ENCODE data around the gene FRYL. TPM values are rescaled to one million over a fixed set of nuclear protein-coding genes. Genes with fewer than 3 reads are reported as not detected.
"Not testable (repeated sequence)": the region's sequence is repeated elsewhere in the genome, so short reads cannot be mapped to it uniquely, and the experiment has no call there.

The FRYL gene
- total RNA-seq, 1 experiment from 2014 or later: 43.5 TPM

- no peak for DNase-seq (ENCODE audit: low read depth, low spot score)
- in situ Hi-C loops (cut with HindIII; ENCODE audit: low pct_unique_long_range_greater_than_20kb, low sequenced_read_pairs): no loop called here
Measured at GRCh38 chr4:48653217-48654014, 126.7 kb downstream of the FRYL start.

DNA sequence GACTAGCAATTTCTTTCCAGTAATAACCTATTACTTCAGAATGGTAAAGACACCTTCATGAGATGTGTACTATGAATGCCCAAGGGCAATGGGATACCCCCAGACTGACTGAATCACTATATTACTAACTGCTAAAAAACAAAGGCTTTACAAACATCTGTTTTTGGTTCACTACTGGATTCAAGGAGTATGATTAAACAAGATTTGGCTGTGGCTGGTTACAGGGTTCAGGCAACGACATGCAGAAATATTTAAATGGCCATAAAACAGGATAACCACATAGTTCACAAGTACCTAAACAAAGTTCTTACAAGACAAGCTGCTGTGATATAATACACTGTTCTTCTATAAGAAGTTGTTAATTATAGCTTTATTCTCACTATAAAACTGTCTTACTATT, 128.2 kb downstream of the FRYL start:
- in situ Hi-C loops (cut with HindIII; ENCODE audit: low pct_unique_long_range_greater_than_20kb, low sequenced_read_pairs): no loop called here
- DNase-seq (ENCODE audit: low read depth, low spot score): no peak

- in situ Hi-C loops (cut with HindIII; ENCODE audit: low pct_unique_long_range_greater_than_20kb, low sequenced_read_pairs): no loop called here
- no peak for DNase-seq (ENCODE audit: low read depth, low spot score)
Measured at GRCh38 chr4:48649505-48649904, 130.6 kb downstream of the FRYL start.

DNA sequence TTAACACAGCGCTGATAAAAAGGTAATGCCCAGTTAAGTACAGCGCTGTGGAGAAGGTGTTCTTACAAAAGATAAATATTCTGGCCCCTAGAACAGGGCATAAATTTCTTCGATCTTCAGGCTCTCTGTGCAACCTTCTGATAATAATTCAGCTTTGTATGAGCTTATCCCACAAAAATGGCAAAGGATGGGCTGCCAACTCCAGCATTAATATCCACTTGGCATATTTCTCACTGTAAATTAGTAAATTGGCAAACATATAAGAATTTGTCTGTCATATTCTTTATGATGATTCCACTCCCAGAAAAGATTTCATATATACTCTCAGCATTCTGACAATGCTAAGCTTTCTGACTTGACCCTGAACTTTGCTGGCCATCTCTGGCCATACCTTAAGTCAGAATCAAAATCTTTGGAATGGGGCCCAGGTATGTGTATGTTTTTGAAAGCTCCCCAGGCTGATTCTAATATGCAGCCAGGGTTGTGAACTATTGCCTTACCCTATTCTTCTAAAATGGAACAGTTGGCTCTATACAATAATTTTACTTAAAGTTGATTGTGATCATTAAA, 134.8 kb downstream of the FRYL start:
- DNase-seq (ENCODE audit: low read depth, low spot score): no peak
- in situ Hi-C loops (cut with HindIII; ENCODE audit: low pct_unique_long_range_greater_than_20kb, low sequenced_read_pairs): no loop called here

DNA sequence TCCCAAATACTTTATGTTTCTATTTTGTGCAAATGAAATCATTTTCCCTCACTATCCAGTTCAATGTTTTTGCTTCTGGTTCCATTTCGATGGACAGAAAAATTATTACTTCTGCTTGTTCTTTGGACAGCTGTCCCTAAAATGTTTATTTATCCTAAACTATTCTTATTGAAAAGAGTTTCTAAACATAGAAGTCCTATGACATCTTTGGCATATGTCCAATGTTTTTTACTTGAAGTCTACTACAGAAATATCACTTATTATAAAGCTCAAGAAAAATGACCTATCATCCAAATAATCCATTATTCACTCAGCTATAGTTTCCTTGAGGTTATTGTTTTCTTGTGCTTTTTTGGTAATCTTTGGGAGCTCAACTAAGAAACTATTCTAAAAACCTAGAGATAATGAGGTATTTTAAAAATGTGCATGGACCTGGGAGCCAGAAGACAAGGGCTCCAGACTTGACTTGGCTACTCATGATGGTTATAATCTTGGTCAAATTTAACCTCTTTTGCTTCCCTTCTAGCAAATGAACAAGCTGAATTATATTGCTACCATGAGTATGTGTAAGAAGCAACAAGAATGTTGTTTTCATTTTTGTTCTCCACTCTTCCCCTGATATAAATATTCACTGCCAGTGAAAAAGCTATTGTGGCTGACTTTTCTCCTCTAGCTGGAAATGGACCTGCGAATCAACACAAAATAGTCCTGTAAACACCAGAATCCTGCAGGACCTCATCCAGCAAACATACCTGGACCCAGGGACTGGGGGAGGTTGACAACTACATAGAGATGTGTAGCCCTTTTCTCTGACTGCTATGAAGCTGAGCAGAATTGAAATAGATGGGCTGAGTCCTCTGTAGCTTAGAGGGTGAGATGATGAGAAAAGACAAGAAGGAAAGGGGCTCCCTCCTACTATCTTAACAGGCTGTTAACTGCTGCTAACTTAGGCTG, 137.4 kb downstream of the FRYL start:
- in situ Hi-C loops (cut with HindIII; ENCODE audit: low pct_unique_long_range_greater_than_20kb, low sequenced_read_pairs): no loop called here
- DNase-seq (ENCODE audit: low read depth, low spot score): no peak

DNA sequence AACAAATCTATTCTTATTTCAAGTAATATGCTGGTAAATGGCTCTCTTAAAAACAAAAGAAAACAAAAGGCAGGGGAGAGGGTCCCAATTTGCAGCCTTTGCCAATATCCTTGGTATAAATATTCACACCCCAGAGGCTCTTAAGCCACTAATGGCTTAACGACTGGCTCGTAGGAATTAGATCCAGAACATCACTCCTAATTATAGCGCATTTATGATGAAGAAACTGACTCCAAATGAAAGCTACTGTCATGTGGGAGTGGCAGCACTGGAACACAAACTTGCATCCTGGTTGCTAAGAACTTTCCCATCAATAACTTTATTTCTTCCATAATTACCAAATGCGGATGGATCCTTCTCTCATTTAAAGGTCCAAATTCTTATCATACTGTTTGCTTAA, 138.7 kb downstream of the FRYL start:
- DNase-seq (ENCODE audit: low read depth, low spot score): no peak
- in situ Hi-C loops (cut with HindIII; ENCODE audit: low pct_unique_long_range_greater_than_20kb, low sequenced_read_pairs): no loop called here

DNA sequence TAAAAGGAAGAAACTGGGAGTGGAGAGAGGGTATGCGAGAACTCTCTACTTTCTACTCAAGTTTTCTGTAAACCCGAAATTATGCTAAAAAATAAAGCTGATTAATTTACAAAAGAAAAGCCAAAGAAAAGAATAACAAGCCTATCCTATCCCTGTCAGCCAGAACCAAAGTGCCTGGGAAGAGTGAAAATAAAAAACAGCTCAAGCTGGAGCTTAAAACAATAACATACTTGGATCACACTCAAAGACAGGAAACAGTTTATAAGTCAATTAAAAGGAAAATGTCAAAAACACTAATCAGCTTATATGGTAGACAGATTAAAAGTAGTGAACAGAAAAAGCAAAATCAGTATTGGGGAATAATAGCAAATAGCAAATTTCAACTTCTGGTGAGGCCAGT, 139.4 kb downstream of the FRYL start:
- in situ Hi-C loops (cut with HindIII; ENCODE audit: low pct_unique_long_range_greater_than_20kb, low sequenced_read_pairs): no loop called here
- no peak for DNase-seq (ENCODE audit: low read depth, low spot score)

- in situ Hi-C loops (cut with HindIII; ENCODE audit: low pct_unique_long_range_greater_than_20kb, low sequenced_read_pairs): no loop called here
- DNase-seq (ENCODE audit: low read depth, low spot score): no peak
Measured at GRCh38 chr4:48640225-48640624, 139.9 kb downstream of the FRYL start.

GRCh38 chr4:48639807-48640206, 140.3 kb downstream of the FRYL start:
- in situ Hi-C loops (cut with HindIII; ENCODE audit: low pct_unique_long_range_greater_than_20kb, low sequenced_read_pairs): no loop called here
- no peak for DNase-seq (ENCODE audit: low read depth, low spot score)

- DNase-seq (ENCODE audit: low read depth, low spot score); in situ Hi-C loops (cut with HindIII; ENCODE audit: low pct_unique_long_range_greater_than_20kb, low sequenced_read_pairs): not testable (repeated sequence)
Measured at GRCh38 chr4:48638586-48638985, 141.5 kb downstream of the FRYL start.

GRCh38 chr4:48636911-48637310, 143.2 kb downstream of the FRYL start:
- DNase-seq (ENCODE audit: low read depth, low spot score): no peak
- in situ Hi-C loops (cut with HindIII; ENCODE audit: low pct_unique_long_range_greater_than_20kb, low sequenced_read_pairs): no loop called here

GRCh38 chr4:48635980-48636379, 144.1 kb downstream of the FRYL start:
- peak; percentile 44 for DNase-seq (ENCODE audit: low read depth, low spot score)
- in situ Hi-C loops (cut with HindIII; ENCODE audit: low pct_unique_long_range_greater_than_20kb, low sequenced_read_pairs): no loop called here

DNA sequence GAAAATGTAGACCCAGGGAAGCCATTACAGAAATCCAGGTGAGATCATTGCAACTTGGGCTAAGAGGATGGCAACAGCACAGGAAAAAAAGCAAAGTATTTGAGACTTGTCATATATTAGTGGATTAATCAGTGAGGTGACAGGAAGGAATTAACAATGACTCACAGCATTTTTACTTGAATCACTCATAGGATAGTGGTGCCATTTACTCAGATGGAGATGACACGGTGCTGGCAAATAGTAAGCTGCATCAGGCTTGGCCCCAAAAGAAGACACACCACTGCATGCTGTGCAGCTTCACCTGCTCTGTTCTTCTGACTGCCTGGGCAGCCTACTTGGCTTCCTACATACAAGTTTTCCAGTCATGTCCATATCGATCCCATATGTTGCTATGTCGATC, 144.8 kb downstream of the FRYL start:
- DNase-seq (ENCODE audit: low read depth, low spot score): no peak
- in situ Hi-C loops (cut with HindIII; ENCODE audit: low pct_unique_long_range_greater_than_20kb, low sequenced_read_pairs): no loop called here

DNA sequence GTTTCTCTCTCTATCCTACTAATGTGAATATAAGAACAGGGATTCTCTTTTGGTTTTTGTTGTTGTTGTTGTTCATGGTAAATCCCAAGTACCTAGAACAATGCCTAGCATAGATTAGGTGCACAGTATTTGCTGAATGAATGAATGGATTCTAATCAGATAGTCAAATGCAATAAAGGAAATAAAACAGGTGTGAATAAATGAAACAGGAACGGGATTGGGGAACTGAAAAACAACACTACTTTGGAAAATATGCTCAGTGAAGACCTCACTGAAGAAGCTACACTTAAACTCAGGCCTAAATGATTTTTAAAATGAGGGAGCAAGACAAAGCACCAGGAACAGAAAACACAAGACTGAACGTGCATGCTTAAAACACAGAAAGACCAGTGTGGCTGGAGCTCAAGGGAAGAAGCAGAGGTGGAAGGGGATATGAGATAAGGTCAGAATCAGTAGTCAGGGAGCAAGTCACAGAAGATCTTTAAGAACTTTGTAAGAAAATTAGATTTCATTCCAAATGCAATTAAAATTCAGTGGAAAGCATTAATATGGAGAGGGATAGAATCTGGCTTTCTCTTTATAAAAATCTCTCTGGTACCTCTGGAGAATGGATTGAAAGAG, 145.3 kb downstream of the FRYL start:
- DNase-seq (ENCODE audit: low read depth, low spot score): no peak
- in situ Hi-C loops (cut with HindIII; ENCODE audit: low pct_unique_long_range_greater_than_20kb, low sequenced_read_pairs): no loop called here

- DNase-seq (ENCODE audit: low read depth, low spot score): no peak
- in situ Hi-C loops (cut with HindIII; ENCODE audit: low pct_unique_long_range_greater_than_20kb, low sequenced_read_pairs): no loop called here
Measured at GRCh38 chr4:48633657-48634056, 146.4 kb downstream of the FRYL start.

GRCh38 chr4:48629458-48629857, 150.6 kb downstream of the FRYL start:
- DNase-seq (ENCODE audit: low read depth, low spot score): no peak
- in situ Hi-C loops (cut with HindIII; ENCODE audit: low pct_unique_long_range_greater_than_20kb, low sequenced_read_pairs): no loop called here

- no peak for DNase-seq (ENCODE audit: low read depth, low spot score)
- in situ Hi-C loops (cut with HindIII; ENCODE audit: low pct_unique_long_range_greater_than_20kb, low sequenced_read_pairs): no loop called here
Measured at GRCh38 chr4:48623182-48623780, 156.8 kb downstream of the FRYL start.

- in situ Hi-C loops (cut with HindIII; ENCODE audit: low pct_unique_long_range_greater_than_20kb, low sequenced_read_pairs): no loop called here
- no peak for DNase-seq (ENCODE audit: low read depth, low spot score)
Measured at GRCh38 chr4:48620831-48621230, 159.2 kb downstream of the FRYL start.
